HepG2 (cell line): ENCODE data around the gene MRE11.

Experiments
- BCL3 ChIP-seq: sonication (generic); formaldehyde crosslinking; IDR thresholded peaks from 2 replicates; pipeline ENCODE4 v1.5.1; 2020; ENCODE audit warnings: mild to moderate bottlenecking, missing genetic modification reagents, moderate library complexity
- BRCA1 ChIP-seq: sonication (generic); formaldehyde crosslinking; IDR thresholded peaks from 2 replicates; pipeline ENCODE4 v1.4.0; 2020; ENCODE audit warnings: missing genetic modification reagents
- CTCF ChIP-seq: sonication (generic); formaldehyde crosslinking; IDR thresholded peaks from 2 replicates; pipeline ENCODE4 v1.5.0; 2020; ENCODE audit warnings: mild to moderate bottlenecking, missing genetic modification reagents, moderate library complexity
- DMAP1 ChIP-seq: IDR thresholded peaks from 2 replicates; pipeline ENCODE4 v1.6.1; 2016
- EHMT2 ChIP-seq: fragments of 200-600 bp; sonication (generic); IDR thresholded peaks from 2 replicates; pipeline ENCODE4 v1.7.0; 2017; ENCODE audit warnings: antibody characterized with exemption, low read depth, low read length, borderline replicate concordance
- FOXO4 ChIP-seq: sonication (generic); formaldehyde crosslinking; conservative IDR thresholded peaks from 2 replicates; pipeline ENCODE4 v1.8.1; 2023; ENCODE audit warnings: missing genetic modification reagents
- GTF3A ChIP-seq: sonication (generic); formaldehyde crosslinking; conservative IDR thresholded peaks from 2 replicates; pipeline ENCODE4 v1.4.0; 2020; ENCODE audit warnings: mild to moderate bottlenecking, missing genetic modification reagents
- POLR2A ChIP-seq, 2 experiments: IDR thresholded peaks; 2 replicates each; pipeline ENCODE4 v1.6.1; 2011; ENCODE audit warnings: low read depth in 2 of 2, low read length in 2 of 2, mild to moderate bottlenecking in 1 of 2, moderate library complexity in 1 of 2; ENCODE audit not compliant: insufficient read depth in 1 of 2
- YY1 ChIP-seq: IDR thresholded peaks from 2 replicates; pipeline ENCODE4 v1.6.1; 2011; ENCODE audit warnings: low read length, low read depth, moderate library complexity, mild to moderate bottlenecking; ENCODE audit not compliant: insufficient read depth, insufficient replicate concordance
- ZNF567 ChIP-seq: sonication (generic); formaldehyde crosslinking; IDR thresholded peaks from 2 replicates; pipeline ENCODE4 v1.8.1; 2023; ENCODE audit warnings: mild to moderate bottlenecking, missing genetic modification reagents, borderline replicate concordance

GRCh38 chr11:94418123-94418765 is 75.4 kb downstream of the MRE11 start:
- TF ChIP-seq CTCF (no peak), BCL3 (CRISPR knock-in tag) (no peak), DMAP1 (CRISPR knock-in tag) (no peak), ZNF567 (CRISPR knock-in tag) (no peak), BRCA1 (no peak), EHMT2 (no peak), FOXO4 (CRISPR knock-in tag) (no peak), GTF3A (CRISPR knock-in tag) (no peak), YY1 (no peak), POLR2A (IDR thresholded peaks at IDR 0.05; ENCODE audit: insufficient read depth in 1 of 2, low read depth in 2 of 2, low read length in 2 of 2) (no peak)
